Mononuclear cell (primary cell): ENCODE results near the gene NOXA1. TPM values are rescaled to one million over a fixed set of nuclear protein-coding genes. Genes with fewer than 3 reads are reported as not detected.
A peak's percentile ranks its signal among the peaks of the same experiment; 100 is the strongest.
"Not testable (repeated sequence)": the region's sequence is repeated elsewhere in the genome, so short reads cannot be mapped to it uniquely, and the experiment has no call there.

Source experiments
- H3K27me3 ChIP-seq: 2 replicates; pipeline ENCODE4 v1.6.0; 2011; ENCODE audit warnings: low read length, control low read depth; ENCODE audit not compliant: insufficient read depth
- H3K4me1 ChIP-seq: 2 replicates; pipeline ENCODE4 v1.5.1; 2011; ENCODE audit warnings: mild to moderate bottlenecking, low read length, control low read depth; ENCODE audit not compliant: insufficient read depth
- H3K4me3 ChIP-seq: 2 replicates; pipeline ENCODE4 v1.5.1; 2011; ENCODE audit warnings: mild to moderate bottlenecking, low read length, moderate library complexity
- H3K9me3 ChIP-seq: 2 replicates; pipeline ENCODE4 v1.5.1; 2011; ENCODE audit warnings: low read depth, mild to moderate bottlenecking, control low read depth, low read length
- total RNA-seq: library from RNA; depleted of rRNA; stranded (reverse); fragments of >200 nt; gene quantifications from one replicate; pipeline ENCODE4 v1.2.3, GENCODE V29; 2012

NOXA1 gene
- total RNA-seq, 1 donor: 2.2 TPM

- peaks cover 50% of the 10 kb centered on the region for H3K4me1 ChIP-seq
- H3K27me3 ChIP-seq: no peaks in the 10 kb centered on the region
- no peak overlapping the region for H3K4me3 ChIP-seq
- H3K9me3 ChIP-seq: no peaks in the 10 kb centered on the region
These were observed 25.4 kb downstream of the NOXA1 start for GRCh38 chr9:137448602-137448962.

- Histone ChIP-seq H3K4me1 (peaks cover 53% of the 10 kb centered on the region), H3K9me3 (no peaks in the 10 kb centered on the region), H3K27me3 (no peaks in the 10 kb centered on the region), H3K4me3 (no peak overlapping the region)
These were observed 26.1 kb downstream of the NOXA1 start for GRCh38 chr9:137449081-137449844.

GRCh38 chr9:137449931-137450538, 26.8 kb downstream of the NOXA1 start:
- no peaks in the 10 kb centered on the region for H3K27me3 ChIP-seq
- no peaks in the 10 kb centered on the region for H3K9me3 ChIP-seq
- no peak overlapping the region for H3K4me3 ChIP-seq
- peaks cover 57% of the 10 kb centered on the region for H3K4me1 ChIP-seq

GRCh38 chr9:137450539-137451222, 27.5 kb downstream of the NOXA1 start:
- not testable (repeated sequence) for H3K27me3 ChIP-seq, H3K4me3 ChIP-seq
- H3K4me1 ChIP-seq: peaks cover 55% of the 10 kb centered on the region

GRCh38 chr9:137451264-137452005, 28.2 kb downstream of the NOXA1 start:
- not testable (repeated sequence) for H3K27me3 ChIP-seq, H3K9me3 ChIP-seq, H3K4me3 ChIP-seq
- H3K4me1 ChIP-seq: peaks cover 48% of the 10 kb centered on the region

More at GRCh38 chr9:137450539-137451222, 27.5 kb downstream of the NOXA1 start:
- H3K9me3 ChIP-seq: not testable (repeated sequence)

GRCh38 chr9:137452006-137452760, 29.0 kb downstream of the NOXA1 start:
- Histone ChIP-seq H3K4me1 (peaks cover 40% of the 10 kb centered on the region), H3K9me3 (no peaks in the 10 kb centered on the region), H3K27me3 (no peaks in the 10 kb centered on the region), H3K4me3 (no peak overlapping the region)

GRCh38 chr9:137452761-137453642, 29.8 kb downstream of the NOXA1 start:
- no peak overlapping the region for H3K4me3 ChIP-seq
- H3K4me1 ChIP-seq: peaks cover 39% of the 10 kb centered on the region

GRCh38 chr9:137453643-137454081, 30.5 kb downstream of the NOXA1 start:
- Histone ChIP-seq H3K4me3 (no peak overlapping the region), H3K9me3 (no peaks in the 10 kb centered on the region), H3K27me3 (no peaks in the 10 kb centered on the region), H3K4me1 (peaks cover 46% of the 10 kb centered on the region)

More at GRCh38 chr9:137452761-137453642, 29.8 kb downstream of the NOXA1 start:
- no peaks in the 10 kb centered on the region for H3K9me3 ChIP-seq
- H3K27me3 ChIP-seq: no peaks in the 10 kb centered on the region

- Histone ChIP-seq H3K27me3 (no peaks in the 10 kb centered on the region), H3K4me3 (peak overlapping the region; percentile 40), H3K4me1 (peaks cover 47% of the 10 kb centered on the region), H3K9me3 (no peaks in the 10 kb centered on the region)
These were observed 31.0 kb downstream of the NOXA1 start for GRCh38 chr9:137454145-137454596.

- Histone ChIP-seq H3K4me1 (peaks cover 52% of the 10 kb centered on the region), H3K27me3 (no peaks in the 10 kb centered on the region), H3K4me3 (peak overlapping the region; percentile 40), H3K9me3 (no peaks in the 10 kb centered on the region)
These were observed 31.6 kb downstream of the NOXA1 start for GRCh38 chr9:137454597-137455358.

- H3K4me3 ChIP-seq: no peak overlapping the region
- H3K4me1 ChIP-seq: peaks cover 53% of the 10 kb centered on the region
- no peaks in the 10 kb centered on the region for H3K9me3 ChIP-seq
- no peaks in the 10 kb centered on the region for H3K27me3 ChIP-seq
These were observed 32.3 kb downstream of the NOXA1 start for GRCh38 chr9:137455359-137455991.

GRCh38 chr9:137456061-137456863, 33.1 kb downstream of the NOXA1 start:
- Histone ChIP-seq H3K4me3 (no peak overlapping the region), H3K9me3 (no peaks in the 10 kb centered on the region), H3K4me1 (peaks cover 61% of the 10 kb centered on the region), H3K27me3 (no peaks in the 10 kb centered on the region)
